ENCODE measurements around the gene ZC3H4. TPM values are rescaled to one million over a fixed set of nuclear protein-coding genes. Genes with fewer than 3 reads are reported as not detected.

The ZC3H4 gene
- total RNA-seq, 1 donor from 2014 or later = 68.7 TPM

DNA sequence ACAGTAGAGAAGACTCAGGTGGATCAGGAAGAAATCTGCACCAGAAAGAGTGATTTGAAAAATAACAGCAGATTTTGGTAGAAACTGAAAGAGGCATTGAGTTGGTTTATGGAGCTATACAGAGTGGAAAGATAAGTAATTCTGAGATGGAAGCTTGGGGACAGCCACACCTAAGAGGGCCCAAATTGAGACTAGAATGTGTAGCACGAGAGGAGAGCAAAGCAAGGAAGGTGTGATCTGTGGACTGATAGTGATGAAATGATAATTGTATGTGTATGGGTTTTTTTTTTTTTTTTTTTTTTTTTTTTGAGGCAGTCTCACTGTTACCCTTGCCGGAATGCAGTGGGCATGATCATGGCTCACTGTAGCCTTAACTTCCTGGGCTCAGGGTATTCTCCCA, 33.3 kb upstream of the ZC3H4 start:
- Mint-ChIP-seq H3K27me3 (ENCODE audit: low read depth) (no peaks in the 10 kb centered on the region), H3K4me3 (no peak overlapping the region), H3K4me1 (peaks cover 39% of the 10 kb centered on the region), H3K9me3 (no peaks in the 10 kb centered on the region), H3K27ac (peak overlapping the region; percentile 57), H3K36me3 (peaks cover 35% of the 10 kb centered on the region)
- TF ChIP-seq, protein P1, sequence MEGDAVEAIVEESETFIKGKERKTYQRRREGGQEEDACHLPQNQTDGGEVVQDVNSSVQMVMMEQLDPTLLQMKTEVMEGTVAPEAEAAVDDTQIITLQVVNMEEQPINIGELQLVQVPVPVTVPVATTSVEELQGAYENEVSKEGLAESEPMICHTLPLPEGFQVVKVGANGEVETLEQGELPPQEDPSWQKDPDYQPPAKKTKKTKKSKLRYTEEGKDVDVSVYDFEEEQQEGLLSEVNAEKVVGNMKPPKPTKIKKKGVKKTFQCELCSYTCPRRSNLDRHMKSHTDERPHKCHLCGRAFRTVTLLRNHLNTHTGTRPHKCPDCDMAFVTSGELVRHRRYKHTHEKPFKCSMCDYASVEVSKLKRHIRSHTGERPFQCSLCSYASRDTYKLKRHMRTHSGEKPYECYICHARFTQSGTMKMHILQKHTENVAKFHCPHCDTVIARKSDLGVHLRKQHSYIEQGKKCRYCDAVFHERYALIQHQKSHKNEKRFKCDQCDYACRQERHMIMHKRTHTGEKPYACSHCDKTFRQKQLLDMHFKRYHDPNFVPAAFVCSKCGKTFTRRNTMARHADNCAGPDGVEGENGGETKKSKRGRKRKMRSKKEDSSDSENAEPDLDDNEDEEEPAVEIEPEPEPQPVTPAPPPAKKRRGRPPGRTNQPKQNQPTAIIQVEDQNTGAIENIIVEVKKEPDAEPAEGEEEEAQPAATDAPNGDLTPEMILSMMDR (IDR thresholded peaks at IDR 0.05; ENCODE audit: unreplicated experiment) = no peak
- DNase-seq (ENCODE audit: low spot score in 2 of 2, unreplicated experiment in 2 of 2) = no peak

DNA sequence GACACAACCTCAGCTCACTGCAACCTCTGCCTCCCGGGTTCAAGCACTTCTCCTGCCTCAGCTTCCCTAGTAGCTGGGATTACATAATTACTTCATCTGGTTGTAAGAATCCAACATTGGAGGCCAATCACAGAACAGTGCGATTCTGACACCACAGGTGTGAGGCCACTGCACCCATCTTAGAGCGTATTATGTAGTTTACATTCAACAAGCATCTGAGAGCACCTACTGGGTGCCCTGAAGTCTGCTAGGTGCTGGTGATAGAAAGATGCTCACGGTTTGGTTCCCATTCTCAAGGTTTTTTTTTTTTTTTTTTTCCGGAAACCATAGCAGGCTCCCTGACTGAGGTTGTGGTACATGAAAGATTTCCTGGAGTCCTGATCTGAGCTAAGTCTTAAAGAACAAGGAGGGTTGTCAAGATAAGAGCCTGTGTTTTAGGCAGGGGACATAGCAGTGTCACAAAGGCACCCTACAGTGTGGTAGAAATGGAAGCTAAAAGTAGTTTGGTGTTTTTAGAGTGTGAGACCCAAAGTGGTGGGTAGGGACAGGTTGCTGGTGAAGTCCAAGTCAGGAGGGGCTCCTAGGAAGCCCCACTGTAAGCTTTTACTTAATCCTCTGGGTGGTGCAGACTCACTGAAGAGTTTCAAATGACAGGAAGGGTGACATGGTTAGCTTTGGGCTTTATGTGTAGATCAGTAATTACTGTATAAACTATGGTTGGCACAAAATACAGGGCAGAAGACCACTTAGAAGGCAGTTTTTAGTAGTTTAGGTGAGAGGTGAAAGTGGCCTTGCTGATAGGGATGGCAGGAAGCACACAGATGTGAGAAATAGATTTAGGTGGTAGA, 32.3 kb upstream of the ZC3H4 start:
- H3K27me3 Mint-ChIP-seq (ENCODE audit: low read depth) = no peaks in the 10 kb centered on the region
- peak overlapping the region; percentile 47 for H3K27ac Mint-ChIP-seq
- TF ChIP-seq, protein P1 (IDR thresholded peaks at IDR 0.05; ENCODE audit: unreplicated experiment) = no peak
- no peaks in the 10 kb centered on the region for H3K9me3 Mint-ChIP-seq
- H3K36me3 Mint-ChIP-seq = peaks cover 32% of the 10 kb centered on the region
- H3K4me1 Mint-ChIP-seq = peaks cover 37% of the 10 kb centered on the region
- no peak overlapping the region for H3K4me3 Mint-ChIP-seq
- no peak for DNase-seq (ENCODE audit: low spot score in 2 of 2, unreplicated experiment in 2 of 2)

DNA sequence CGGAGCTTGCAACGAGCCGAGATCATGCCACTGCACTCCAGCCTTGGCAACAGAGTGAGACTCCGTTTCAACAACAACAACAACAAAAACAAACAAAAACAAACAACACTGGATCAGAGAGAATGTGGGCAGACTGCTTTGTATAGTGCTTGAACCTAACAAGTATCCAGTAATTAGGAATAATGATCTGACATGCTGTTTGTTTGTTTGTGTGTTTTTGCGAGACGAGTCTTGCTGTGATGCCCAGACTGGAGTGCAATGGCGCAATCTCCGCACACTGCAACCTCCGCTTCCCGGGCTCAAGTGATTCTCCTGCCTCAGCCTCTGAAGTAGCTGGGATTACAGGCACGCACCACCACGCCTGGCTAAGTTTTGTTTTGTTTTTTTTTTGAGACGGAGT, 31.1 kb upstream of the ZC3H4 start:
- peaks cover 30% of the 10 kb centered on the region for H3K36me3 Mint-ChIP-seq
- H3K27ac Mint-ChIP-seq = no peak overlapping the region
- no peak for DNase-seq (ENCODE audit: low spot score in 2 of 2, unreplicated experiment in 2 of 2)
- peaks cover 27% of the 10 kb centered on the region for H3K4me1 Mint-ChIP-seq
- no peaks in the 10 kb centered on the region for H3K9me3 Mint-ChIP-seq
- no peaks in the 10 kb centered on the region for H3K27me3 Mint-ChIP-seq (ENCODE audit: low read depth)
- TF ChIP-seq, protein P1 (IDR thresholded peaks at IDR 0.05; ENCODE audit: unreplicated experiment) = no peak
- no peak overlapping the region for H3K4me3 Mint-ChIP-seq

DNA sequence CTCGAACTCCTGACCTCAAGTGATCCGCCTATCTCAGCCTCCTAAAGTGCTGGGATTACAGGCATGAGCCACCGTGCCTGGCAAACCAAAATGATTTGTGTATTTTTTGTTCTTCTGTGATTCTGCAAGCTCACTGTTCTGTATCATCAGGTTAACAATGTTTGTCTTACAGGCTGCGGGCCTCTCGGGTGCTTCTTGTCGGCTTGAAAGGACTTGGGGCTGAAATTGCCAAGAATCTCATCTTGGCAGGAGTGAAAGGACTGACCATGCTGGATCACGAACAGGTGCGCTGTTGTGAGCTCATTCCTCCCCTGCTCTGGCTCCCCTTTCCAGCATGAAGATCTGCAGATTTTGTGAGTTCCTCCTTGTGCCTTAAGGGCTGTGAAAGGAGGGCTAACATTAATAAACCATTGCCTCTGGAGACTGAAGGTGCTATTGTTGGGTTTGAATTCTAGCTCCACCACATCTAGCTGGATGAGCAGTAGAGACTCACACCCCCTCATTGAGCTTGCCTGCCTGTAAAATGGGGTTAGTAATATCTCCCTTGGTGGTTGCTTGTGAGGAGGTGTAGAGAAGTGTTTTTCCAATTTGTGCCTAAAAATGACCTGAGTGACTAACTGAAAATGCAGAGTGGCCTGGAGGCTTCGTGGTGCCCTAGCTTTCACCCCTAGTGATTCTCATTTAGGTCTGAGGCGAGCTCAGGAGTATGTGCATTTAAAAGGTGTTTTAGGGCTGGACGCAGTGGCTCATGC, 29.9 kb upstream of the ZC3H4 start:
- Mint-ChIP-seq H3K4me1 (peaks cover 24% of the 10 kb centered on the region), H3K27me3 (ENCODE audit: low read depth) (no peaks in the 10 kb centered on the region), H3K36me3 (peaks cover 35% of the 10 kb centered on the region), H3K9me3 (no peaks in the 10 kb centered on the region), H3K4me3 (no peak overlapping the region), H3K27ac (peak overlapping the region; percentile 90)
- DNase-seq (ENCODE audit: low spot score in 2 of 2, unreplicated experiment in 2 of 2) = no peak
- TF ChIP-seq, protein P1 (IDR thresholded peaks at IDR 0.05; ENCODE audit: unreplicated experiment) = no peak

DNA sequence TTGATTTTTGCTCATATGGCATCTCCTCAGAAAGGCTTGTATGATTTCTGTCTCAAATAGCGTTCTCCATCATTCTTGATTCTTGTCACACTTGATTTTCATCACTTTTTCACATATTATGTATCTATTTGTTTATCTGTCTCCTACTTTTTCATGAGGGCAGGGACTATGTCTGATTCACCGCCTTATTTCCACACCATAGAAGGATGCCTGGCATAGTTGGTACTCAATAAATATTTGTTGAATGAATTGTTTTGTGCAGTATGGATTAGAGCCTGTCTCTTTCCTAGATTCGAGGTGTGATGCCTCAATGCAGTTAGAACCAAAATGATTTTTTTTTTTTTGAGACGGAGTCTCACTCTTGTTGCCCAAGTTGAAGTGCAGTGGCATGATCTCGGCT, 29.2 kb upstream of the ZC3H4 start:
- peaks cover 24% of the 10 kb centered on the region for H3K4me1 Mint-ChIP-seq
- DNase-seq (ENCODE audit: low spot score in 2 of 2, unreplicated experiment in 2 of 2) = no peak
- no peak overlapping the region for H3K4me3 Mint-ChIP-seq
- no peaks in the 10 kb centered on the region for H3K27me3 Mint-ChIP-seq (ENCODE audit: low read depth)
- TF ChIP-seq, protein P1 (IDR thresholded peaks at IDR 0.05; ENCODE audit: unreplicated experiment) = no peak
- peaks cover 32% of the 10 kb centered on the region for H3K36me3 Mint-ChIP-seq
- peak overlapping the region; percentile 90 for H3K27ac Mint-ChIP-seq
- no peaks in the 10 kb centered on the region for H3K9me3 Mint-ChIP-seq
